ENCODE data around the gene SIRPA.

DNA sequence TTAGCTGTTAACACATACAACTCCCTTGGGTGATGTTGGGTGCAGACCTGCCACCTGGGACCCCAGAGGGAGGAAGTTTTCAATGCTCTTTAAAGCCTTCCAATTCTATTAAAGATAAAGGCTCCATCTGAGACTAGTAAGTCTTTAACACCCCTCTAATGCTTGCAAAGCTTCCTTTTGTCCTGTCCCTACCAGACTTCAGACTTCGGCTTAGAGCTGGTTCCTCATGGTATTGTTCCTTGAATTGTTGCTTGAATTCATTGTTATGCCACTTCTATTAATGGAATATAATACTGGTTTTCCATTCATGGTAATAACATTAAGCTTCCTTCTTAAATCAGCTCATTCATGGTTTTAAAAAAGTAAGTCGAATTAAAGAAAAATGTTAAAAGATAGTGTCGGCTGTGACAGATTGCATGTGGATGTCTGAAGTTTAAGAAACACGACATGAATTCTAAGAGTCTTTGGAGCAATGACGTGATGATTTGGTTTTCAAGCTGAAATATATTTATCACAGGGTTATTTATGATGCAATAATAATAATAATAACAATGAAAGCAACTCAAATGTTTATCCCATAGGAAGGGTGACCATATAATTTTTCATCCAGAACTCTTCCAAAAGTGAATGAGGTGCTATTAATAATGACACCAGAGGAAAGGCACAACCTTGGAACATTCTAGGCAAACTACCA lies 76.8 kb downstream of the SIRPA start:
- TF ChIP-seq, protein P1, sequence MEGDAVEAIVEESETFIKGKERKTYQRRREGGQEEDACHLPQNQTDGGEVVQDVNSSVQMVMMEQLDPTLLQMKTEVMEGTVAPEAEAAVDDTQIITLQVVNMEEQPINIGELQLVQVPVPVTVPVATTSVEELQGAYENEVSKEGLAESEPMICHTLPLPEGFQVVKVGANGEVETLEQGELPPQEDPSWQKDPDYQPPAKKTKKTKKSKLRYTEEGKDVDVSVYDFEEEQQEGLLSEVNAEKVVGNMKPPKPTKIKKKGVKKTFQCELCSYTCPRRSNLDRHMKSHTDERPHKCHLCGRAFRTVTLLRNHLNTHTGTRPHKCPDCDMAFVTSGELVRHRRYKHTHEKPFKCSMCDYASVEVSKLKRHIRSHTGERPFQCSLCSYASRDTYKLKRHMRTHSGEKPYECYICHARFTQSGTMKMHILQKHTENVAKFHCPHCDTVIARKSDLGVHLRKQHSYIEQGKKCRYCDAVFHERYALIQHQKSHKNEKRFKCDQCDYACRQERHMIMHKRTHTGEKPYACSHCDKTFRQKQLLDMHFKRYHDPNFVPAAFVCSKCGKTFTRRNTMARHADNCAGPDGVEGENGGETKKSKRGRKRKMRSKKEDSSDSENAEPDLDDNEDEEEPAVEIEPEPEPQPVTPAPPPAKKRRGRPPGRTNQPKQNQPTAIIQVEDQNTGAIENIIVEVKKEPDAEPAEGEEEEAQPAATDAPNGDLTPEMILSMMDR (IDR thresholded peaks at IDR 0.05; ENCODE audit: poor library complexity) = no peak
- no peak for TF ChIP-seq EZH2 (IDR thresholded peaks at IDR 0.05; ENCODE audit: borderline replicate concordance)
